ACC112 (cell line): Measurements from ENCODE around the gene GRIK4.

Experiments used
- H2AFZ ChIP-seq: fragments of 200-600 bp; sonication (generic); one replicate; pipeline ENCODE4 v1.6.0; 2017; ENCODE audit warnings: antibody characterized with exemption, low read length; ENCODE audit not compliant: unreplicated experiment
- H3K27ac ChIP-seq: fragments of 200-600 bp; sonication (generic); 2 replicates; pipeline ENCODE4 v1.5.1; 2014; ENCODE audit warnings: low read depth, mild to moderate bottlenecking, antibody characterized with exemption, low read length, moderate library complexity
- H3K27me3 ChIP-seq: fragments of 200-600 bp; sonication (generic); 2 replicates; pipeline ENCODE4 v1.6.1; 2014; ENCODE audit warnings: mild to moderate bottlenecking, antibody characterized with exemption, low read length, moderate library complexity, mixed read lengths; ENCODE audit not compliant: insufficient read depth
- H3K36me3 ChIP-seq: fragments of 200-600 bp; sonication (generic); 2 replicates; pipeline ENCODE4 v1.6.1; 2016; ENCODE audit warnings: mild to moderate bottlenecking, antibody characterized with exemption, low read length, moderate library complexity, mixed read lengths; ENCODE audit not compliant: insufficient read depth
- H3K4me1 ChIP-seq: fragments of 200-600 bp; sonication (generic); one replicate; pipeline ENCODE4 v1.6.1; 2016; ENCODE audit warnings: low read length, mixed read lengths; ENCODE audit not compliant: insufficient read depth, unreplicated experiment, control insufficient read depth
- H3K4me3 ChIP-seq: fragments of 200-600 bp; sonication (generic); 2 replicates; pipeline ENCODE4 v1.5.1; 2014; ENCODE audit warnings: mild to moderate bottlenecking, low read depth, low read length
- H3K79me2 ChIP-seq: fragments of 200-600 bp; sonication (generic); one replicate; pipeline ENCODE4 v1.6.0; 2016; ENCODE audit warnings: low read length; ENCODE audit not compliant: control insufficient read depth, unreplicated experiment, insufficient read depth

Gene GRIK4

DNA sequence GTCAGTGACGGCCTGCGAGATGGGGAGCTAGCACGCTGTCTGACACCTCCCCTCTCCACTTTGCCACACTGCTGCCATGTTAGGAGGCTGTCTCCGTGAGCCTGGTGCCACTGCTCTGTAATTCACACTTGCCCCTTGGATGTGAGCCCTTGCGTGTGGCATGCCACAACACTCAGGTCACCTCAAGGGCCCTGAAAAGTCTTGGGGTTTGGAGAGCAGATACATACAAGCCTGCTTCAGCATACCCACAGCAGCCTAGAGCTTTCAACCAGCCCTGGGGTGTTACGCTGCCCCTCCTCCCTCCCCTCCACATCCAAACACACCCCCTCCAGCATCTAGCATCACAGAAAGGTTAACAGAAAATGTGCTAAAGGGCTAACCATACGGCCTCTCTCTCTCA lies 442.8 kb downstream of the GRIK4 start:
- no peak overlapping the region for H3K4me3 ChIP-seq
- H3K27me3 ChIP-seq: peaks cover 26% of the 10 kb centered on the region
- no peak overlapping the region for H2AFZ ChIP-seq

DNA sequence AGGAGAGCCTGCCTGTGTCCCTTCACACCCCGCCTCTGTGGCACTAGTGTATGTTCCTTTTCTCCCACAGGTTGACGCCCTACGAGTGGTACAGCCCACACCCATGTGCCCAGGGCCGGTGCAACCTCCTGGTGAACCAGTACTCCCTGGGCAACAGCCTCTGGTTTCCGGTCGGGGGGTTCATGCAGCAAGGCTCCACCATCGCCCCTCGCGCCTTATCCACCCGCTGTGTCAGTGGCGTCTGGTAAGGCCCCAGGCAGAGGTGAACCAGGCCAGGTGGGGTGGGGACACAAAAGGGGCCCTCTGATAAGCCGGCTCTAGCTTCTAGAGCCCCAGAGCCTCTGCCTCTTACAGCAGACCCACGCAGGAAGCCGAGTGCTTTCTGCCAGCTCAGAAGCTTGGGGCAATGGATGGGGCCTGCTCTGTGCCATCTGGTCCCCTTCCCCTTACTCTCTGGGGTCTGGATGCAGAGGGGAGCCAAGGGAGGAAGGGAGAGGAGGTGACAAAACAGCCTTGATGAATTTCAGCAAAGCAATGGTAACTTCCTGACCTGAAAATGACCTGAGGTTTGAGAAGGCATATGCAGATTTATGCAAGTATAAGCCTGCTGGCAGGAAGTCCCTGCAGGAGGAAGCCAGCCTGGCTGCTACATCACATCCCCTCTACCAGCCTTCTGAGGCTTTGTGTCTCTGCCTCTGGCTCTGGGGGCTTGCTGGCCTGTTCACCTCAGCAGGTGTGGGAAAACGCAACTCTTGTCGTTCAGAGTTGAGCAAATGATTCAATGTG lies 445.4 kb downstream of the GRIK4 start:
- H2AFZ ChIP-seq: no peak overlapping the region
- peaks cover 11% of the 10 kb centered on the region; the same call in 1 of the 2 replicates for H3K27me3 ChIP-seq

More for the DNA sequence above, 442.8 kb downstream of the GRIK4 start:
- Histone ChIP-seq H3K79me2 (no peaks in the 10 kb centered on the region), H3K4me1 (no peaks in the 10 kb centered on the region), H3K36me3 (no peaks in the 10 kb centered on the region), H3K27ac (no peak overlapping the region)

DNA sequence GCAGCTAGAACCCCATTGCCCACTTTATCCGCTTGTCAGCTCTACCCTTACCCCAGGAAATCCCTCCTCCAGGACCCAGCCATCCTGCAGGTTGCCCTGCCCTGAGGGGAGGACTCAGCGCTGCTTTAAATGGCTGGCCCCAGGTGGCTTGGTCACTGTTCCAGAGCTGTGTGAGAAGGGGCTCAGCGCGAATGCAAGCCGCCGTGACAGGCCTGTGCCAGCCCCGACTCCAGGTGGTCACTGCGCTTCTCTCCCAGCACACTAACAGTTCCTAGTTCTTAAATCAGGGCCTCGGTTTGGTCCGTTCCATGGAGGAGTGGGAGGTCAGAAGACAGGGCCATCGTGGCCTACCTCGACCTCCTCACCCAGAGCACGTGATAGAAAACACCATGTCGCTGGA lies 446.6 kb downstream of the GRIK4 start:
- Histone ChIP-seq H2AFZ (no peak overlapping the region), H3K4me3 (no peak overlapping the region), H3K27ac (no peak overlapping the region), H3K36me3 (no peaks in the 10 kb centered on the region), H3K27me3 (peaks cover 15% of the 10 kb centered on the region; the same call in 1 of the 2 replicates), H3K79me2 (no peaks in the 10 kb centered on the region), H3K4me1 (no peaks in the 10 kb centered on the region)

More for the DNA sequence above, 445.4 kb downstream of the GRIK4 start:
- no peaks in the 10 kb centered on the region for H3K36me3 ChIP-seq
- H3K4me3 ChIP-seq: no peak overlapping the region
- H3K27ac ChIP-seq: no peak overlapping the region
- H3K4me1 ChIP-seq: no peaks in the 10 kb centered on the region
- no peaks in the 10 kb centered on the region for H3K79me2 ChIP-seq

DNA sequence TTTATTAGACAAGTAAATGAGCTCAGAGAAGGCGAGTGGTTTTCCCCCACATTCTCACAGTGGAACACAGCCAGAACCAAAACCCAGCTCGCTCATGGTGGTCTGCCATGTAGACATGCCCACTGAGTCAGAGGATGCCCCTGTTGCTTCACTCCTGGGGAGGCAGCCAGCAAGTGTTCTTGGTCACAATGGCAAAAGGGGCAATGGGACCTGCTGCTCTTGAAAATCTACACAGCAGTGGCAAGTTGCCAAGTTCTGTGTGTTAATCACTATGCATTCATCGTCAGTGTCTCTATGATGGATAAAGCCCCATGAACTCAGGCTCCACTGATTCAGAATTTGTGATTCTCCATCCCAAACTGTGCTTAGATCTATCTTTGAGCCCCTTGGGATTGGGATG lies 447.6 kb downstream of the GRIK4 start:
- H3K36me3 ChIP-seq: no peaks in the 10 kb centered on the region
- H3K27ac ChIP-seq: no peak overlapping the region
- no peak overlapping the region for H3K4me3 ChIP-seq
- H3K79me2 ChIP-seq: no peaks in the 10 kb centered on the region
- peaks cover 20% of the 10 kb centered on the region for H3K27me3 ChIP-seq
- no peak overlapping the region for H2AFZ ChIP-seq
- H3K4me1 ChIP-seq: no peaks in the 10 kb centered on the region

DNA sequence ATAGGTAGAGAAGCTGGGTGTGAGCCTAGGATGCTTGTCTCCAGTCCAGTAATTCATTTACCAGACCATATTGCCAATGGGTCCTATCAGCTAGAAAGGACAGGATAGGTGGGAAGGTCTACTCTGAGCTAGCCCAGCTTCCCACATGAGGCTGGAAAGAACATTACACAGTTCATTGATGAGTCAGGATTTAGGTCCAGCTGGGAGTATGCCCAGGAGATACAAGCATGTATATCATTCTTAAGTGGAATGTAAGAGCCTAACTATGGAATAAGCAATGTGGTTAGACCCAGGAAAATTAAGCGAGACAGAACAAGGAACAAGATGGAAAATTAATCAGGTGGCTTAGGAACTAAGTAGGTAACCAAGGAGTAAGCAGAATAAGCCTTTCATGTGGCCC lies 453.3 kb downstream of the GRIK4 start:
- peaks cover 55% of the 10 kb centered on the region for H3K27me3 ChIP-seq
- no peak overlapping the region for H2AFZ ChIP-seq

DNA sequence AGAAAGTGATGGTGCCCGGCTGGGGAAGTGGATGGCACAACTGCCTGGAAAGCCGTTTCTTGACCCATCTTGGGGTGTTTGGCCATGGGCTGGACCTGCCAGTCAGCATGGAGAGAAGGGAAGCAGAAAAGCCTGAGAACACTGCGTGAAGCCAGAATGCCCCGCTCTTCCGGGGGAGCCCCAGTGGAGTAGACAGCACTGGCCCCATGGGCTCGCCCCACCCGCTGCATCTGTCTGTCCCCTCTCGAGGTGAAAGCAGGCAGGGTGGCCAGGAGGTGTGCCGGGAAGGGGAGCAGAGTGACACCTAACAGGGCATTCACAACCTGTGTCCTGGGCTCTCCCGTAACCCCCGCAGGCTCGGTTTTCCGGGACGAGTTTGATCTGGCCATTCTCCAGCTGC lies 455.3 kb downstream of the GRIK4 start:
- no peaks in the 10 kb centered on the region for H3K4me1 ChIP-seq
- no peak overlapping the region for H3K27ac ChIP-seq
- no peak overlapping the region for H2AFZ ChIP-seq
- no peaks in the 10 kb centered on the region for H3K79me2 ChIP-seq
- no peak overlapping the region for H3K4me3 ChIP-seq
- H3K27me3 ChIP-seq: peaks cover 64% of the 10 kb centered on the region
- H3K36me3 ChIP-seq: no peaks in the 10 kb centered on the region

More for the DNA sequence above, 453.3 kb downstream of the GRIK4 start:
- Histone ChIP-seq H3K36me3 (no peaks in the 10 kb centered on the region), H3K4me1 (no peaks in the 10 kb centered on the region), H3K27ac (no peak overlapping the region), H3K79me2 (no peaks in the 10 kb centered on the region), H3K4me3 (no peak overlapping the region)

DNA sequence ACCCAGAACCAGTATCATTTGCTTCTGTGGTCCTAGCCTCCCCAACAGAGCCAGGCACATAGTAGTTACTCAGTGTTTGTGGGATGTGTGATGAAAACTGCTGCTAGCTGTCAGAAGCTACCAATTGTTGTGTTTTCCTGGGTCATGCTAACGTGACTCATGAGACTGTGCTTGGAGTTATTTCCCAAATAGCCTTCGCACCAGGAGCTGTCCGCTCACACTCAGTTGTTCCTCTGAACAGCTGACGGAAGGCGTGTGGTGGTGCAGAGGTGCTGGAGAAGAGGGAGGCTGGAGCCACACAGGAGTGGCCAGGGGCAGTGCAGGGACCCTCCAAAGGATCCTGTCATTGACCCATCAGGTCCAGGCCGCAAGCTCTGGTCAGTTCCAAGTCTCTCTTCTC lies 458.4 kb downstream of the GRIK4 start:
- peaks cover 71% of the 10 kb centered on the region for H3K27me3 ChIP-seq

DNA sequence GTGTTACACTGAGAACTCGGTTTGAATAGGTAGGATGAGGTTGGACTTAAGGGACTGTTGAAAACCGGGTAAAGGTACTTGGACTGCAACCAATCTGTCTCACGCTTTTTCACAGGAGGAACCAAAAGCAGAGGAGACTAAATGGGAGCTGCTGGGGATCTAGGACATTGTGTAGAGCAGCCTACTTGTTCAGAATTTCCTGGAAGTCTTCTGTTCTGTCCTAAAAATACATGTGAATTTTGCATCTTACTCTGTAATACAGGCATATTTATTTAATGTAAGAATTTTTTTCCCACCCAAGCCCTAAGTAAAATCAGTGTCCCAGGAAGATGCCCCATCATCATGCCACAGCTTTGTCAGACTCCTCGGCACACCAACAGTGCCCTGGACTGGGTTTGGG lies 460.3 kb downstream of the GRIK4 start:
- Histone ChIP-seq H3K27me3 (peaks cover 77% of the 10 kb centered on the region), H3K4me3 (no peak overlapping the region), H2AFZ (no peak overlapping the region), H3K36me3 (no peaks in the 10 kb centered on the region), H3K27ac (no peak overlapping the region), H3K79me2 (no peaks in the 10 kb centered on the region), H3K4me1 (no peaks in the 10 kb centered on the region)

More for the DNA sequence above, 458.4 kb downstream of the GRIK4 start:
- H3K27ac ChIP-seq: no peak overlapping the region
- no peak overlapping the region for H2AFZ ChIP-seq
- H3K36me3 ChIP-seq: no peaks in the 10 kb centered on the region
- no peaks in the 10 kb centered on the region for H3K79me2 ChIP-seq
- H3K4me1 ChIP-seq: no peaks in the 10 kb centered on the region
- H3K4me3 ChIP-seq: no peak overlapping the region

DNA sequence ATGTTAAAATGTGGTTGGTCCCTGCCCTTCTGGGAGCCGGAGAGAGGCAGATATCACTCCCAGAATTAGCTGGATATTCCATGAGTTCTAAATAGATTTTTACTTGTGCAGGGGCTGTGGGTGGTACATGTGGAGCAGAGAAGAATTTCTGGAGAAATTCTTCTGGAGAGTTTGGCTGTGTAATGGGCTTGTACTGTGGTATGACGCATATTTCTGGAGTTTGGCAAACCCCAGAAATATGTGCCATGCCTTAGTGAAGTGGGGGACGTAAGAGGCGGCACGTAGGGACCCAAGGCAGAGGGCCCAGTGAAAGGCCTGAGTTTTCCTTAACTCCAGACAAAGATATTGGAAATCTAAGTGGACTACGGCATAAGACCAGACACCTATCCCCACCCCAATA lies 461.1 kb downstream of the GRIK4 start:
- no peak overlapping the region for H3K4me3 ChIP-seq
- no peaks in the 10 kb centered on the region for H3K4me1 ChIP-seq
- H3K27ac ChIP-seq: no peak overlapping the region
- H3K36me3 ChIP-seq: no peaks in the 10 kb centered on the region
- H3K27me3 ChIP-seq: peaks cover 84% of the 10 kb centered on the region
- no peaks in the 10 kb centered on the region for H3K79me2 ChIP-seq
- no peak overlapping the region for H2AFZ ChIP-seq

DNA sequence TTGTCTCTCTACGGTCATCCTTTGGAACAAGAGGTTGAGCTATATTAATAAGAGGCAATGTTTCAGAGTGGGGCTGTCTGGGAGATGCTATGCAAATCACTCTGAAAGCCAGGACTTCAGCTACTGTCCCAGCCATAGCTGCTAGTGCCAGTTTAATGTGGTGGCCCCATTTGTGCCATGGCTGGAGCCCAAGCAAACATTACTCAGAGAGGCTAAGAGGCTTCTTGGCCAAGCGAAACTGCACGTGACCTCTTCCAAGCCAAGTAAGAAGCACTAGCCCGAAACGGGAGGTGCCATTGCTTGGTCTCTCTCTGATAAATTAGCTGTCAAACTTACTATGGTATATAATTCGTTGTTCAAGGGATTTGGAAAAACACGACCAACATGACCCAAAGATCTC lies 462.0 kb downstream of the GRIK4 start:
- no peaks in the 10 kb centered on the region for H3K79me2 ChIP-seq
- H3K27ac ChIP-seq: no peak overlapping the region
- H3K36me3 ChIP-seq: no peaks in the 10 kb centered on the region
- H3K27me3 ChIP-seq: peaks cover 89% of the 10 kb centered on the region
- no peak overlapping the region for H3K4me3 ChIP-seq
- no peaks in the 10 kb centered on the region for H3K4me1 ChIP-seq
- H2AFZ ChIP-seq: no peak overlapping the region

DNA sequence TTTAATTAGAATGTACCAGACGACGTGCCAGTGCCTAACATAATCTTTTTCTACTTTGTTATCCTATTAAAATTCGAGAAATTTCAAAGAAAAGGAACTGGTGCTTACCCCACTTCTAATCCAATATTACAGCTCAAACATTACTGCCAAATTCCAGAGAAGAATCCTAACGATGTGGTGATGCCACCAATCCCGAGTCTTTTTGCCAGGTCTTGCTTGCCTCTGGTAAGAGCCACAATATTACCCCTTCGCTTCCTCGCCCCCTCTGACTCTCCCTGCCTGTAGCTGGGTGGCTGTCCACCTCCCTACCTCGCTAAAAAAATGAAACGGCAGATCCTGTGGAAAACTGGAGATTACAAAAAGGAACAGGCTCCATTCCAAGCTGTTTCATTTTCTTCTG lies 462.9 kb downstream of the GRIK4 start:
- Histone ChIP-seq H3K27me3 (peaks cover 88% of the 10 kb centered on the region), H3K27ac (no peak overlapping the region), H3K4me1 (no peaks in the 10 kb centered on the region), H3K4me3 (no peak overlapping the region), H3K36me3 (no peaks in the 10 kb centered on the region), H3K79me2 (no peaks in the 10 kb centered on the region), H2AFZ (no peak overlapping the region)
